Lung (tissue), 12 donors: ENCODE data around the gene ANKRD42. TPM values are rescaled to one million over a fixed set of nuclear protein-coding genes. Genes with fewer than 3 reads are reported as not detected.

Source experiments
- ATAC-seq: fragments of 200-7000 bp; cut with Tn5 transposase; one replicate; pipeline ENCODE4 v1.9.1; 2020; ENCODE audit warnings: moderate number of reproducible peaks; ENCODE audit not compliant: insufficient read depth, low FRiP score
- DNase-seq, 3 donors: peaks; one replicate each; pipeline ENCODE4 v3.0.0-alpha.2; 2013 to 2017
- H3K27ac ChIP-seq, 2 donors: one replicate each; pipeline ENCODE4 v1.5.1; 2013; ENCODE audit warnings: mild to moderate bottlenecking in 2 of 2, moderate library complexity in 2 of 2, control low read depth in 1 of 2, inconsistent platforms in 1 of 2, low read depth in 1 of 2, low read length in 1 of 2
- H3K27me3 ChIP-seq, 3 donors: one replicate each; pipeline ENCODE4 v1.5.1; 2013; ENCODE audit warnings: low read length in 2 of 3; ENCODE audit not compliant: control insufficient read depth in 3 of 3, insufficient read depth in 3 of 3
- H3K36me3 ChIP-seq, 4 donors: one replicate each; pipeline ENCODE4 v1.5.1; 2013; ENCODE audit warnings: low read length in 4 of 4, mild to moderate bottlenecking in 1 of 4, moderate library complexity in 1 of 4; ENCODE audit not compliant: control insufficient read depth in 4 of 4, insufficient read depth in 4 of 4
- H3K4me1 ChIP-seq, 5 donors: one replicate each; pipeline ENCODE4 v1.5.1; 2013; ENCODE audit warnings: low read length in 5 of 5, mild to moderate bottlenecking in 2 of 5, moderate library complexity in 1 of 5; ENCODE audit not compliant: control insufficient read depth in 5 of 5, insufficient read depth in 5 of 5
- H3K4me3 ChIP-seq: one replicate; pipeline ENCODE4 v1.5.1; 2013; ENCODE audit warnings: mild to moderate bottlenecking, control low read depth, moderate library complexity
- H3K9ac ChIP-seq, 2 donors: one replicate each; pipeline ENCODE4 v1.5.1; 2013; ENCODE audit warnings: low read length in 2 of 2, control low read depth in 1 of 2; ENCODE audit not compliant: insufficient read depth in 1 of 2
- H3K9me3 ChIP-seq, 4 donors: one replicate each; pipeline ENCODE4 v1.5.1; 2013; ENCODE audit warnings: low read length in 3 of 4, mild to moderate bottlenecking in 1 of 4, moderate library complexity in 1 of 4; ENCODE audit not compliant: control insufficient read depth in 4 of 4, insufficient read depth in 3 of 4
- WGBS, 2 donors: extraction: QIAGEN DNeasy Blood & Tissue Kit; methylation state at CpG; one replicate each; pipeline ENCODE4 v1.1.7; 2013; 5-methylcytosine and 5-hydroxymethylcytosine counted together
- polyA plus RNA-seq, 2 donors: library from polyadenylated mRNA; stranded (reverse); fragments of 200-250 nt; gene quantifications; one replicate each; pipeline ENCODE4 v1.2.1, GENCODE V29; 2013
- total RNA-seq, 2 donors: library from RNA; depleted of rRNA in 1 of 2; stranded (reverse); fragments of >200 nt in 1 of 2; gene quantifications; one replicate each; pipeline ENCODE4 v1.2.1, GENCODE V29; 2014 to 2021
- TF ChIP-seq, protein P1 (sequence below): IDR thresholded peaks from 2 replicates; pipeline ENCODE4 v1.5.1; 2012; ENCODE audit warnings: mild to moderate bottlenecking; ENCODE audit errors: control extremely low read depth, extremely low read depth
- donor health status: control.
- donor health status: control.
- donor health status: Bipolar disorder and iron deficiency.
- donor health status: healthy.
- donor health status: DM: yes; HTN: yes; CAD: no.

Gene ANKRD42
- total and polyA plus RNA-seq, 4 donors, result 7.5 to 20.3 (median 12.5) TPM

DNA sequence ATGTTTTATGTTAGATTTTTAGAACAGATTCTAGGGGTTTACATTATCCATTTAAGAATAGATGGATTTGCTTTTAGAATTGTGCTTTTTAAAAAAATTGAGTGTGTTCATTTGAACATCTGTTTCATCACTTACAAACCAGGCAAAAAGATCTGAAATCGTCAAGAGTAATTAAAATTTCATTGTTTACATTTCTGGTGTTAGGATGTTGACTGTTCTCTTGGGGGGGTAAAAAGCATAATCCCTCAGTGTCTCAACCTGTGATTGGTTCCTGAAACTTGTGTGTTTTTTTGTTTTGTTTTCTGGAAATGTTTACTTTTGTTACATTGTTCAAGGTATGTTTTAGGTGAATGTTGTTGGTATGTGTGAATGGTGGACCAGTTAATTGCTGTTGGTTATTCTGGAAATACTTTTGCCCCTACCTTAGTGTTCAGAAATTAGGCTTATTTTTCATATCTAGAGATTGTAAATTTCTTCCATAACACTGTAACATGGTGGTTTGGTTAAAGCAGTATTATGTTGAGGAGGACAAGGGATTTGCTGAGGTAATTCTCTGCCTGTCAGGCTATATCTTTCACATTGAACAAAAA lies 31.8 kb upstream of the ANKRD42 start:
- Histone ChIP-seq H3K4me3 (no peak overlapping the region), H3K27ac (no peak overlapping the region), H3K9ac (no peak overlapping the region), H3K27me3 (no peaks in the 10 kb centered on the region), H3K36me3 (peaks cover 4 to 34% (median 12%) of the 10 kb centered on the region in 4 donors), H3K4me1 (peaks cover 0 to 21% (median 12%) of the 10 kb centered on the region in 5 donors), H3K9me3 (no peaks in the 10 kb centered on the region)
- ATAC-seq (no peak), DNase-seq (no peak)
- TF ChIP-seq, protein P1, sequence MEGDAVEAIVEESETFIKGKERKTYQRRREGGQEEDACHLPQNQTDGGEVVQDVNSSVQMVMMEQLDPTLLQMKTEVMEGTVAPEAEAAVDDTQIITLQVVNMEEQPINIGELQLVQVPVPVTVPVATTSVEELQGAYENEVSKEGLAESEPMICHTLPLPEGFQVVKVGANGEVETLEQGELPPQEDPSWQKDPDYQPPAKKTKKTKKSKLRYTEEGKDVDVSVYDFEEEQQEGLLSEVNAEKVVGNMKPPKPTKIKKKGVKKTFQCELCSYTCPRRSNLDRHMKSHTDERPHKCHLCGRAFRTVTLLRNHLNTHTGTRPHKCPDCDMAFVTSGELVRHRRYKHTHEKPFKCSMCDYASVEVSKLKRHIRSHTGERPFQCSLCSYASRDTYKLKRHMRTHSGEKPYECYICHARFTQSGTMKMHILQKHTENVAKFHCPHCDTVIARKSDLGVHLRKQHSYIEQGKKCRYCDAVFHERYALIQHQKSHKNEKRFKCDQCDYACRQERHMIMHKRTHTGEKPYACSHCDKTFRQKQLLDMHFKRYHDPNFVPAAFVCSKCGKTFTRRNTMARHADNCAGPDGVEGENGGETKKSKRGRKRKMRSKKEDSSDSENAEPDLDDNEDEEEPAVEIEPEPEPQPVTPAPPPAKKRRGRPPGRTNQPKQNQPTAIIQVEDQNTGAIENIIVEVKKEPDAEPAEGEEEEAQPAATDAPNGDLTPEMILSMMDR, result no peak
- WGBS, 2 donors, result 27 to 63% methylated on average over 1 of the region's 1 CpG

DNA sequence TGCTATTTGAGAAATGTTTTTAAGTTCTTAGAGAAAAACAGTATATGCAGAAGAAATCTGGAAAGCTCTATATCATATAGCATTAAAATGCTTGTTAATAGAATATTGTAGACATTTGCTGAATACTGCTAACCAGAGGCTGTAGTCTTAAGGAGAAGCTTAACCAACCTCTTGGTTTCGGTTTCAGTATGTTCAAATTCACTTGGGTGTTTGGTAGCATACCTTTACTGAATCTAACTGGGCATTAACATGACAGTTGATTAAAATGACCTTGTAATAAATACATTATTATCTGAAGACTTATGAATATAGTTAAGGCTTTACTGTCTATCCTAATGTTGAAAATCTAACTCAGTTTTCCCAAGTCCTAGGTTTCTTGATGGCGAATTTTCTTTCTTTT lies 31.1 kb upstream of the ANKRD42 start:
- WGBS, 2 donors, result 65 to 77% methylated on average over 2 of the region's 2 CpGs
- H3K9ac ChIP-seq, result no peak overlapping the region
- peaks cover 4 to 36% (median 16%) of the 10 kb centered on the region in 4 donors for H3K36me3 ChIP-seq
- no peak for ATAC-seq
- peaks cover 0 to 21% (median 12%) of the 10 kb centered on the region in 5 donors for H3K4me1 ChIP-seq
- H3K4me3 ChIP-seq, result no peak overlapping the region
- no peaks in the 10 kb centered on the region for H3K27me3 ChIP-seq
- H3K27ac ChIP-seq, result no peak overlapping the region
- no peaks in the 10 kb centered on the region for H3K9me3 ChIP-seq
- TF ChIP-seq, protein P1, result no peak
- DNase-seq, result no peak

DNA sequence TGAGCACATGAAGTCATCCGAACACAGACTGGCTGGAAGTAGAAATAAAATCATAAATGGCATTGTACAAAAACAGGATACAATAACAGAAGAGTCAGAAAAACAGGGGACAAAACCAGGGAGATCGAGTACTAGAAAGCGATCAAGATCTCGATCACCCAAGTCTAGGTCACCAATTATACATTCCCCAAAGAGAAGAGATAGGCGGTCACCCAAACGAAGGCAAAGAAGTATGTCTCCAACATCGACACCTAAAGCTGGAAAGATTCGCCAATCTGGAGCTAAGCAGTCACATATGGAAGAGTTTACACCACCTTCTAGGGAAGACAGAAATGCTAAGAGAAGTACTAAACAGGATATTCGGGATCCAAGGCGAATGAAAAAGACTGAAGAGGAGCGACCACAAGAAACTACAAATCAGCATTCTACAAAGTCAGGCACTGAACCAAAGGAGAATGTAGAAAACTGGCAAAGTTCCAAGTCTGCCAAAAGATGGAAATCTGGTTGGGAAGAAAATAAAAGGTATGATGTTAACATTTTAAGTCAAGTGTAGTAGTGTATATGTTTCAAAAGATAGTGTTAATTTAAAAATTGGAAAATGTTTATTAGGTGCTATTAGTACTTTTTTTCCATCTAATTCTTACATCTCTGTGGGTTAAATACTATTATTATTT lies 27.2 kb upstream of the ANKRD42 start:
- H3K4me1 ChIP-seq, result peaks cover 0 to 23% (median 12%) of the 10 kb centered on the region in 5 donors
- no peak overlapping the region for H3K4me3 ChIP-seq
- DNase-seq (no peak), ATAC-seq (no peak)
- WGBS, 2 donors, result 97 to 98% methylated on average over 11 of the region's 11 CpGs
- H3K9ac ChIP-seq, result no peak overlapping the region
- peaks cover 16 to 55% (median 43%) of the 10 kb centered on the region in 4 donors for H3K36me3 ChIP-seq
- TF ChIP-seq, protein P1, result no peak
- no peaks in the 10 kb centered on the region for H3K9me3 ChIP-seq
- no peak overlapping the region for H3K27ac ChIP-seq
- no peaks in the 10 kb centered on the region for H3K27me3 ChIP-seq
